Trophoblast cell (in vitro differentiated cells and primary cell): ENCODE results near the gene EBF3.

Experiments
- DNase-seq, 2 donors: peaks; one replicate each; pipeline ENCODE4 v3.0.0-alpha.2; 2016
- H2AFZ ChIP-seq: 2 replicates; pipeline ENCODE4 v1.6.1; 2013; ENCODE audit warnings: low read length, moderate library complexity, mild to moderate bottlenecking; ENCODE audit not compliant: insufficient read depth, poor library complexity
- H2AK5ac ChIP-seq: 2 replicates; pipeline ENCODE4 v1.6.1; 2013; ENCODE audit warnings: mild to moderate bottlenecking, low read length
- H2BK120ac ChIP-seq: 2 replicates; pipeline ENCODE4 v1.6.1; 2013; ENCODE audit warnings: low read length, mild to moderate bottlenecking, moderate library complexity; ENCODE audit not compliant: insufficient read depth, poor library complexity
- H2BK12ac ChIP-seq: 2 replicates; pipeline ENCODE4 v1.6.1; 2013; ENCODE audit warnings: mild to moderate bottlenecking, low read length, moderate library complexity
- H2BK5ac ChIP-seq: 2 replicates; pipeline ENCODE4 v1.6.1; 2013; ENCODE audit warnings: low read length, low read depth, moderate library complexity, mild to moderate bottlenecking; ENCODE audit not compliant: poor library complexity
- H3K14ac ChIP-seq: 2 replicates; pipeline ENCODE4 v1.6.1; 2013; ENCODE audit warnings: mild to moderate bottlenecking, low read length
- H3K18ac ChIP-seq: 2 replicates; pipeline ENCODE4 v1.6.1; 2013; ENCODE audit warnings: mild to moderate bottlenecking, low read length
- H3K23ac ChIP-seq: 2 replicates; pipeline ENCODE4 v1.6.1; 2013; ENCODE audit warnings: low read length
- H3K27ac ChIP-seq: 2 replicates; pipeline ENCODE4 v1.5.1; 2013; ENCODE audit warnings: low read depth, mild to moderate bottlenecking, inconsistent platforms, low read length, moderate library complexity
- H3K27me3 ChIP-seq: 2 replicates; pipeline ENCODE4 v1.6.1; 2013; ENCODE audit warnings: inconsistent platforms, mild to moderate bottlenecking, low read length, moderate library complexity; ENCODE audit not compliant: insufficient read depth
- H3K36me3 ChIP-seq, 2 experiments: 1 replicate in 1 of 2; 2 replicates in 1 of 2; pipeline ENCODE4 v1.6.1; 2013; ENCODE audit warnings: low read length in 2 of 2, mild to moderate bottlenecking in 2 of 2, moderate library complexity in 1 of 2; ENCODE audit not compliant: insufficient read depth in 2 of 2, control insufficient read depth in 1 of 2
- H3K4ac ChIP-seq: 2 replicates; pipeline ENCODE4 v1.6.1; 2013; ENCODE audit warnings: low read depth, mild to moderate bottlenecking, low read length, moderate library complexity
- H3K4me1 ChIP-seq, 2 experiments: 1 replicate in 1 of 2; 2 replicates in 1 of 2; pipeline ENCODE4 v1.6.1; 2013; ENCODE audit warnings: low read length in 2 of 2, mild to moderate bottlenecking in 2 of 2, moderate library complexity in 1 of 2; ENCODE audit not compliant: insufficient read depth in 2 of 2, control insufficient read depth in 1 of 2
- H3K4me2 ChIP-seq: 2 replicates; pipeline ENCODE4 v1.6.1; 2013; ENCODE audit warnings: inconsistent platforms, mild to moderate bottlenecking, low read length, moderate library complexity
- H3K4me3 ChIP-seq: 2 replicates; pipeline ENCODE4 v1.5.1; 2013; ENCODE audit warnings: mild to moderate bottlenecking, low read depth, low read length, inconsistent platforms
- H3K79me1 ChIP-seq: one replicate; pipeline ENCODE4 v1.6.1; 2013; ENCODE audit warnings: low read length
- H3K79me2 ChIP-seq: 2 replicates; pipeline ENCODE4 v1.6.1; 2013; ENCODE audit warnings: low read length, mild to moderate bottlenecking; ENCODE audit not compliant: control insufficient read depth, insufficient read depth, poor library complexity
- H3K9ac ChIP-seq: 2 replicates; pipeline ENCODE4 v1.6.1; 2013; ENCODE audit warnings: mild to moderate bottlenecking, low read length
- H3K9me3 ChIP-seq: 2 replicates; pipeline ENCODE4 v1.6.1; 2013; ENCODE audit warnings: low read depth, mild to moderate bottlenecking, control low read depth, inconsistent platforms, low read length; ENCODE audit not compliant: insufficient read depth
- H4K12ac ChIP-seq: 2 replicates; pipeline ENCODE4 v1.6.1; 2013; ENCODE audit warnings: low read depth, mild to moderate bottlenecking, low read length, moderate library complexity
- H4K8ac ChIP-seq: 2 replicates; pipeline ENCODE4 v1.6.1; 2013; ENCODE audit warnings: low read depth, mild to moderate bottlenecking, low read length, moderate library complexity
- H4K91ac ChIP-seq: one replicate; pipeline ENCODE4 v1.6.1; 2013; ENCODE audit warnings: low read depth, mild to moderate bottlenecking, low read length, moderate library complexity
- WGBS: extraction: QIAGEN DNeasy Blood & Tissue Kit; methylation state at CpG from one replicate; pipeline ENCODE4 v1.1.7; 2013; ENCODE audit warnings: missing lambda C conversion rate; ENCODE audit not compliant: insufficient read length, insufficient coverage; ENCODE audit errors: extremely low coverage; 5-methylcytosine and 5-hydroxymethylcytosine counted together

The EBF3 gene

GRCh38 chr10:129911451-129912165 lies 52.5 kb downstream of the EBF3 start:
- Histone ChIP-seq H3K9me3 (no peaks in the 10 kb centered on the region), H3K14ac (no peak overlapping the region), H2BK5ac (no peak overlapping the region), H3K79me2 (no peaks in the 10 kb centered on the region), H2BK120ac (no peak overlapping the region), H4K12ac (no peak overlapping the region), H4K91ac (no peak overlapping the region), H3K36me3 (no peaks in the 10 kb centered on the region), H3K23ac (no peak overlapping the region), H3K4me2 (no peak overlapping the region), H3K4ac (no peak overlapping the region), H3K79me1 (no peaks in the 10 kb centered on the region), H3K4me1 (no peaks in the 10 kb centered on the region), H3K27me3 (no peaks in the 10 kb centered on the region), H3K27ac (no peak overlapping the region), H4K8ac (no peak overlapping the region), H3K9ac (no peak overlapping the region), H2AK5ac (no peak overlapping the region), H2BK12ac (no peak overlapping the region), H3K18ac (no peak overlapping the region), H2AFZ (no peak overlapping the region), H3K4me3 (no peak overlapping the region)
- no peak for DNase-seq
- 100% methylated on average over 1 of the region's 22 CpGs for WGBS

GRCh38 chr10:129910861-129911260 lies 53.2 kb downstream of the EBF3 start:
- H3K18ac ChIP-seq = no peak overlapping the region
- no peak overlapping the region for H2AK5ac ChIP-seq
- DNase-seq = no peak
- no peak overlapping the region for H3K4me2 ChIP-seq
- H4K12ac ChIP-seq = no peak overlapping the region
- no peaks in the 10 kb centered on the region for H3K4me1 ChIP-seq
- no peak overlapping the region for H2AFZ ChIP-seq
- H4K91ac ChIP-seq = no peak overlapping the region
- H3K23ac ChIP-seq = no peak overlapping the region
- no peaks in the 10 kb centered on the region for H3K27me3 ChIP-seq
- H3K79me2 ChIP-seq = no peaks in the 10 kb centered on the region
- no peak overlapping the region for H2BK5ac ChIP-seq
- no peak overlapping the region for H3K4ac ChIP-seq
- no peak overlapping the region for H4K8ac ChIP-seq
- H3K79me1 ChIP-seq = no peaks in the 10 kb centered on the region
- no CpG with 5 or more reads among the region's 10 CpGs for WGBS
- no peak overlapping the region for H3K14ac ChIP-seq
- H2BK12ac ChIP-seq = no peak overlapping the region
- no peak overlapping the region for H3K27ac ChIP-seq
- no peaks in the 10 kb centered on the region for H3K9me3 ChIP-seq
- no peaks in the 10 kb centered on the region for H3K36me3 ChIP-seq
- H2BK120ac ChIP-seq = no peak overlapping the region
- no peak overlapping the region for H3K4me3 ChIP-seq
- H3K9ac ChIP-seq = no peak overlapping the region

GRCh38 chr10:129909531-129910256 lies 54.4 kb downstream of the EBF3 start:
- Histone ChIP-seq H4K12ac (no peak overlapping the region), H3K9me3 (no peaks in the 10 kb centered on the region), H3K14ac (no peak overlapping the region), H3K4ac (no peak overlapping the region), H4K91ac (no peak overlapping the region), H3K36me3 (no peaks in the 10 kb centered on the region), H3K4me2 (no peak overlapping the region), H2AFZ (no peak overlapping the region), H3K79me1 (no peaks in the 10 kb centered on the region), H3K4me3 (no peak overlapping the region), H4K8ac (no peak overlapping the region), H2BK12ac (no peak overlapping the region), H3K4me1 (no peaks in the 10 kb centered on the region), H3K27ac (no peak overlapping the region), H3K79me2 (no peaks in the 10 kb centered on the region), H2AK5ac (no peak overlapping the region), H3K23ac (no peak overlapping the region), H3K27me3 (no peaks in the 10 kb centered on the region), H2BK120ac (no peak overlapping the region), H3K18ac (no peak overlapping the region), H3K9ac (no peak overlapping the region), H2BK5ac (no peak overlapping the region)
- WGBS = no CpG with 5 or more reads among the region's 28 CpGs
- no peak for DNase-seq

- no CpG with 5 or more reads among the region's 3 CpGs for WGBS
- H3K9ac ChIP-seq = no peak overlapping the region
- DNase-seq = no peak
Observed at GRCh38 chr10:129909080-129909479, 55.0 kb downstream of the EBF3 start.

More at GRCh38 chr10:129909080-129909479, 55.0 kb downstream of the EBF3 start:
- H3K27ac ChIP-seq = no peak overlapping the region
- H3K4me3 ChIP-seq = no peak overlapping the region
- H3K18ac ChIP-seq = no peak overlapping the region
- H2BK5ac ChIP-seq = no peak overlapping the region
- no peak overlapping the region for H3K4me2 ChIP-seq
- H4K8ac ChIP-seq = no peak overlapping the region
- H3K79me1 ChIP-seq = no peaks in the 10 kb centered on the region
- no peaks in the 10 kb centered on the region for H3K4me1 ChIP-seq
- H4K91ac ChIP-seq = no peak overlapping the region
- H3K27me3 ChIP-seq = no peaks in the 10 kb centered on the region
- H3K14ac ChIP-seq = no peak overlapping the region
- H4K12ac ChIP-seq = no peak overlapping the region
- no peaks in the 10 kb centered on the region for H3K36me3 ChIP-seq
- H2AFZ ChIP-seq = no peak overlapping the region
- H2BK12ac ChIP-seq = no peak overlapping the region
- H3K4ac ChIP-seq = no peak overlapping the region
- H2BK120ac ChIP-seq = no peak overlapping the region
- H3K9me3 ChIP-seq = no peaks in the 10 kb centered on the region
- no peaks in the 10 kb centered on the region for H3K79me2 ChIP-seq
- H3K23ac ChIP-seq = no peak overlapping the region
- H2AK5ac ChIP-seq = no peak overlapping the region
